ENCODE data around the gene RBPMS2.

GRCh38 chr15:64774037-64774628 is 1.3 kb downstream of the RBPMS2 start:
- TF ChIP-seq POLR2A (IDR thresholded peaks at IDR 0.05; ENCODE audit: low read length) (no peak), GATA1 (IDR thresholded peaks at IDR 0.05; ENCODE audit: low read depth, low read length) (no peak)

Data from erythroblast (primary cell).